Measurements from ENCODE around the gene NOP16. TPM values are rescaled to one million over a fixed set of nuclear protein-coding genes. Genes with fewer than 3 reads are reported as not detected.

NOP16 gene
- total RNA-seq, 1 donor from 2014 or later = 5.0 TPM

GRCh38 chr5:176356179-176356566, 32.2 kb downstream of the NOP16 start:
- no peak for DNase-seq

GRCh38 chr5:176355400-176356178, 32.8 kb downstream of the NOP16 start:
- no peak for DNase-seq

- DNase-seq = no peak
Measured at GRCh38 chr5:176353533-176353932, 34.9 kb downstream of the NOP16 start.

- DNase-seq = no peak
Measured at GRCh38 chr5:176352116-176352878, 36.1 kb downstream of the NOP16 start.

GRCh38 chr5:176350416-176350815, 38.0 kb downstream of the NOP16 start:
- no peak for DNase-seq

- DNase-seq = no peak
Measured at GRCh38 chr5:176342766-176343458, 45.5 kb downstream of the NOP16 start.

- DNase-seq = no peak
Measured at GRCh38 chr5:176342158-176342483, 46.3 kb downstream of the NOP16 start.

GRCh38 chr5:176341325-176342157, 46.9 kb downstream of the NOP16 start:
- DNase-seq = no peak

GRCh38 chr5:176339304-176339703, 49.1 kb downstream of the NOP16 start:
- no peak for DNase-seq

GRCh38 chr5:176337913-176338312, 50.5 kb downstream of the NOP16 start:
- no peak for DNase-seq

GRCh38 chr5:176334031-176334770, 54.2 kb downstream of the NOP16 start:
- DNase-seq = no peak

Small RNA genes within 50 kb of the gene (small RNA-seq; reads per million reads assigned to genes)
- gene MIR1271 = 186 reads per million, percentile 97 among the genes with 10 or more reads in this experiment

Other genes with a start within 250 kb of the NOP16 start
- 17.5 TPM for gene SIMC1, start 150.2 kb downstream of the NOP16 start, total RNA-seq
- 97.3 TPM for gene KIAA1191, start 26.8 kb downstream of the NOP16 start, total RNA-seq
- 50.5 TPM for gene ARL10, start 23.1 kb downstream of the NOP16 start, total RNA-seq
- 26.4 TPM for gene HIGD2A, start 153 bp upstream of the NOP16 start, total RNA-seq
- 42.0 TPM for gene CLTB, start 27.9 kb upstream of the NOP16 start, total RNA-seq
- 32.6 TPM for gene FAF2, start 59.8 kb upstream of the NOP16 start, total RNA-seq
- 8.6 TPM for gene RNF44, start 148.8 kb upstream of the NOP16 start, total RNA-seq
- gene CDHR2, start 160.7 kb upstream of the NOP16 start, total RNA-seq = under 0.01 TPM
- 107 TPM for gene GPRIN1, start 221.6 kb upstream of the NOP16 start, total RNA-seq
- gene SNCB, start 241.9 kb upstream of the NOP16 start, total RNA-seq = 12.6 TPM
- not detected for gene EIF4E1B, start 242.1 kb upstream of the NOP16 start, total RNA-seq